SK-N-SH (cell line): Measurements from ENCODE around the gene FRMD7. TPM values are rescaled to one million over a fixed set of nuclear protein-coding genes. Genes with fewer than 3 reads are reported as not detected.

Source experiments
- CTCF ChIA-PET: fragments of 300-600, 350-600 bp; formaldehyde crosslinking; extraction: SDS; loops from one replicate; lab custom pipeline; 2021; lab: Yijun Ruan, JAX
- POLR2A ChIA-PET: fragments of 350-600 bp; sonication (Branson Sonifier 250); formaldehyde crosslinking; extraction: SDS; loops from one replicate; lab custom pipeline; 2020; ENCODE audit warnings: antibody characterized with exemption, inconsistent platforms; lab: Yijun Ruan, JAX
- DNase-seq: peaks from one replicate; pipeline ENCODE4 v3.0.0; 2012
- H2AFZ ChIP-seq: fragments of 200-600 bp; sonication (generic); 2 replicates; pipeline ENCODE4 v1.8.1; 2016; ENCODE audit warnings: antibody characterized with exemption, mild to moderate bottlenecking, low read depth
- H3F3A ChIP-seq: fragments of 200-600 bp; sonication (generic); replicated peaks from 2 replicates; pipeline ENCODE3; 2016; ENCODE audit warnings: antibody characterized with exemption, mild to moderate bottlenecking; ENCODE audit not compliant: insufficient read depth
- H3K27ac ChIP-seq, 2 experiments: fragments of 200-500 bp in 1 of 2; fragments of 200-600 bp in 1 of 2; sonication (Bioruptor generic) in 1 of 2; sonication (generic), shearing (Covaris generic) in 1 of 2; 2 replicates each; pipeline versions ENCODE4 v1.5.1 to v1.6.1; 2014 to 2016; ENCODE audit warnings: low read depth in 2 of 2, inconsistent platforms in 1 of 2, low read length in 1 of 2, mild to moderate bottlenecking in 1 of 2, mixed read lengths in 1 of 2
- H3K27me3 ChIP-seq: fragments of 200-600 bp; sonication (generic), shearing (Covaris generic); 2 replicates; pipeline ENCODE4 v1.6.1; 2016; ENCODE audit warnings: mixed run types; ENCODE audit not compliant: insufficient read depth
- H3K36me3 ChIP-seq, 2 experiments: fragments of 200-500 bp in 1 of 2; fragments of 200-600 bp in 1 of 2; sonication (Bioruptor generic) in 1 of 2; sonication (generic) in 1 of 2; replicated peaks in 1 of 2; 2 replicates each; pipeline versions ENCODE3 to v1.5.1; 2014 to 2016; ENCODE audit warnings: low read length in 1 of 2, mild to moderate bottlenecking in 1 of 2; ENCODE audit not compliant: insufficient read depth in 2 of 2, control insufficient read depth in 1 of 2
- H3K4me1 ChIP-seq, 2 experiments: fragments of 200-500 bp in 1 of 2; fragments of 200-600 bp in 1 of 2; sonication (Bioruptor generic) in 1 of 2; sonication (generic), shearing (Covaris generic) in 1 of 2; 2 replicates each; pipeline versions ENCODE4 v1.5.1 to v1.6.1; 2014 to 2016; ENCODE audit warnings: low read depth in 1 of 2, low read length in 1 of 2, mixed run types in 1 of 2; ENCODE audit not compliant: insufficient read depth in 2 of 2, control insufficient read depth in 1 of 2
- H3K4me2 ChIP-seq: fragments of 200-600 bp; sonication (generic), shearing (Covaris generic); 2 replicates; pipeline ENCODE4 v1.6.1; 2017; ENCODE audit warnings: mixed run types
- H3K4me3 ChIP-seq, 2 experiments: fragments of 200-500 bp in 1 of 2; fragments of 200-600 bp in 1 of 2; sonication (Bioruptor generic) in 1 of 2; sonication (generic), shearing (Covaris generic) in 1 of 2; 2 replicates each; pipeline versions ENCODE4 v1.5.1 to v1.8.1; 2014 to 2016; ENCODE audit warnings: low read depth in 2 of 2, inconsistent platforms in 1 of 2, low read length in 1 of 2, mild to moderate bottlenecking in 1 of 2, mixed read lengths in 1 of 2, moderate library complexity in 1 of 2
- H3K79me2 ChIP-seq: fragments of 200-600 bp; sonication (generic); 2 replicates; pipeline ENCODE4 v1.8.1; 2017; ENCODE audit warnings: mild to moderate bottlenecking; ENCODE audit not compliant: insufficient read depth
- H3K9ac ChIP-seq: fragments of 200-600 bp; sonication (generic); 2 replicates; pipeline ENCODE4 v1.6.1; 2017; ENCODE audit warnings: mixed run types
- H3K9me2 ChIP-seq: fragments of 200-600 bp; sonication (generic); 2 replicates; pipeline ENCODE4 v1.6.1; 2017; ENCODE audit warnings: mixed run types
- H3K9me3 ChIP-seq: fragments of 200-600 bp; sonication (generic); 2 replicates; pipeline ENCODE4 v1.6.1; 2017; ENCODE audit warnings: mixed run types, mild to moderate bottlenecking, moderate library complexity
- H4K20me1 ChIP-seq: fragments of 200-600 bp; sonication (generic); 2 replicates; pipeline ENCODE4 v1.6.1; 2017; ENCODE audit warnings: mild to moderate bottlenecking, mixed run types; ENCODE audit not compliant: insufficient read depth
- CHD2 ChIP-seq: fragments of 150-350 bp; IDR thresholded peaks from 2 replicates; pipeline ENCODE4 v1.6.1; 2018; ENCODE audit warnings: low read length; ENCODE audit not compliant: partially characterized antibody
- CTCF ChIP-seq: fragments of 200-600 bp; sonication (generic); IDR thresholded peaks from 2 replicates; pipeline ENCODE4 v1.6.1; 2017; ENCODE audit warnings: antibody characterized with exemption, mild to moderate bottlenecking, moderate library complexity
- FOSL2 ChIP-seq: IDR thresholded peaks from 2 replicates; pipeline ENCODE4 v1.4.0; 2012; ENCODE audit warnings: low read depth, mild to moderate bottlenecking, moderate library complexity, borderline replicate concordance
- FOXJ3 ChIP-seq: sonication (generic); formaldehyde crosslinking; IDR thresholded peaks from 2 replicates; pipeline ENCODE4 v1.5.1; 2020; ENCODE audit warnings: mild to moderate bottlenecking, missing genetic modification reagents
- FOXM1 ChIP-seq: IDR thresholded peaks from 2 replicates; pipeline ENCODE4 v1.4.0; 2012; ENCODE audit warnings: low read depth, mild to moderate bottlenecking
- GABPA ChIP-seq: IDR thresholded peaks from 2 replicates; pipeline ENCODE4 v1.4.0; 2012; ENCODE audit warnings: low read depth, mild to moderate bottlenecking
- JUND ChIP-seq: IDR thresholded peaks from 2 replicates; pipeline ENCODE4 v1.4.0; 2012
- MXI1 ChIP-seq: IDR thresholded peaks from 2 replicates; pipeline ENCODE4 v1.6.1; 2012; ENCODE audit warnings: mild to moderate bottlenecking, low read depth, low read length, improper control_type of control experiment
- PBX3 ChIP-seq: IDR thresholded peaks from 2 replicates; pipeline ENCODE4; 2012
- RCOR1 ChIP-seq: fragments of 150-350 bp; IDR thresholded peaks from 2 replicates; pipeline ENCODE4 v1.6.1; 2017; ENCODE audit warnings: antibody characterized with exemption, low read length
- RFX5 ChIP-seq: IDR thresholded peaks from 2 replicates; pipeline ENCODE4 v1.6.1; 2012; ENCODE audit warnings: mild to moderate bottlenecking, improper control_type of control experiment, low read length
- RXRA ChIP-seq: IDR thresholded peaks from 2 replicates; pipeline ENCODE4 v1.4.0; 2012; ENCODE audit warnings: low read depth, mild to moderate bottlenecking, borderline replicate concordance
- SMC3 ChIP-seq: IDR thresholded peaks from 2 replicates; pipeline ENCODE4 v1.6.1; 2012; ENCODE audit warnings: low read depth, low read length, improper control_type of control experiment
- TCF12 ChIP-seq: IDR thresholded peaks from 2 replicates; pipeline ENCODE4 v1.4.0; 2012
- USF1 ChIP-seq: IDR thresholded peaks from 2 replicates; pipeline ENCODE4 v1.4.0; 2012; ENCODE audit warnings: low read depth, borderline replicate concordance
- USF2 ChIP-seq: fragments of 150-350 bp; IDR thresholded peaks from 2 replicates; pipeline ENCODE4 v1.6.1; 2017; ENCODE audit warnings: antibody characterized with exemption, low read length, low read depth, borderline replicate concordance
- YY1 ChIP-seq: IDR thresholded peaks from 2 replicates; pipeline ENCODE4 v1.4.0; 2012; ENCODE audit warnings: low read depth, mild to moderate bottlenecking
- ZBTB33 ChIP-seq: IDR thresholded peaks from 2 replicates; pipeline ENCODE4 v1.4.0; 2012; ENCODE audit warnings: low read depth, borderline replicate concordance
- WGBS: methylation state at CpG from one replicate; pipeline ENCODE4 v1.1.6; 2017; ENCODE audit warnings: low lambda C conversion rate; 5-methylcytosine and 5-hydroxymethylcytosine counted together
- polyA plus RNA-seq, 3 experiments: library from polyadenylated mRNA; depleted of rRNA; stranded (reverse); fragments of >200 nt; gene quantifications; 2 replicates each; pipeline ENCODE4 v1.2.3, GENCODE V29; 2012

Gene FRMD7
- polyA plus RNA-seq, 1 of the 3 experiments (the other 2 are of a cell fraction) = not detected

GRCh38 chrX:132043977-132044376 is 83.8 kb downstream of the FRMD7 start:
- POLR2A ChIA-PET = no interaction called here
- H4K20me1 ChIP-seq = no peaks in the 10 kb centered on the region

More at GRCh38 chrX:132043977-132044376, 83.8 kb downstream of the FRMD7 start:
- 51% methylated on average over 2 of the region's 2 CpGs for WGBS
- Histone ChIP-seq H3K27ac (no peak overlapping the region), H3F3A (no peaks in the 10 kb centered on the region), H3K9me3 (no peaks in the 10 kb centered on the region), H3K9ac (no peak overlapping the region), H3K9me2 (no peaks in the 10 kb centered on the region), H3K36me3 (no peaks in the 10 kb centered on the region), H3K79me2 (no peaks in the 10 kb centered on the region), H3K4me2 (no peak overlapping the region), H2AFZ (no peak overlapping the region), H3K27me3 (no peaks in the 10 kb centered on the region; the same call in 1 of the 2 replicates)
- DNase-seq = no peak
- TF ChIP-seq PBX3 = no peak
- TF ChIP-seq YY1 = no peak
- TF ChIP-seq CTCF = no peak
- TF ChIP-seq FOXM1 = no peak
- no peak for TF ChIP-seq FOSL2
- no peak for TF ChIP-seq RXRA
- no peak for TF ChIP-seq TCF12
- no peak for TF ChIP-seq MXI1
- no peak for TF ChIP-seq FOXJ3
- TF ChIP-seq CHD2 = no peak
- no peak for TF ChIP-seq USF1
- TF ChIP-seq SMC3 = no peak
- TF ChIP-seq RCOR1 = no peak
- TF ChIP-seq USF2 = no peak
- no peak for TF ChIP-seq ZBTB33
- TF ChIP-seq RFX5 = no peak
- TF ChIP-seq GABPA = no peak
- TF ChIP-seq JUND = no peak
- TF ChIP-seq, all 33 proteins: peak for 0
- CTCF ChIA-PET = interaction anchor here (0.9 kb wide), 1 partner anchor 27 kb away, joined by 3 read pairs; no protein-coding TSS in a partner anchor
- Histone ChIP-seq H3K4me1 (no peaks in the 10 kb centered on the region; a peak in 1 of 4 replicates), H3K4me3 (no peak overlapping the region)
